ENCODE measurements around the gene ZBTB25. TPM values are rescaled to one million over a fixed set of nuclear protein-coding genes. Genes with fewer than 3 reads are reported as not detected.

Gene ZBTB25
- total and polyA plus RNA-seq, 3 donors from 2014 or later: 13.3 to 21.3 (median 20.6) TPM

DNA sequence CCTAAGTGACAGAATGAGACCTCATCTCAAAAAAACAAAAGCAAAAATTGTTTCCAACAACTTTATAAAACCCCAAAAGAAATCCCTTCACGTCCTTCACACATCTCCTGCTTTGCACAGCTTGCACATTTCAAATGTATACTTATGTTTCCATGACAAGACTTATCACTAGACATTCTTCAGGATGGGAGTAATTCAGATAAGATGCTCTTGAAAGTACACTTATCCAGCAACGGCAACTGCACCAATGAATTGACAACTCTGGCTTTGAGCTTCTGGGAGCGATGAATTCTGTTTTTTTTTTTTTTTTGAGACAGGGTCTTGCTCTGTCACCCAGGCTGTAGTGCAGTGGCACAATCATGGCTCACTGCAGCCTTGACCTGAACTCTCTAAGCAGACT lies 69.1 kb downstream of the ZBTB25 start:
- 54 to 67% methylated on average over 3 of the region's 3 CpGs for WGBS, 2 donors
- H3K9me3 ChIP-seq: no peaks in the 10 kb centered on the region
- no peak for TF ChIP-seq POLR2A (IDR thresholded peaks at IDR 0.05)
- TF ChIP-seq, protein P1, sequence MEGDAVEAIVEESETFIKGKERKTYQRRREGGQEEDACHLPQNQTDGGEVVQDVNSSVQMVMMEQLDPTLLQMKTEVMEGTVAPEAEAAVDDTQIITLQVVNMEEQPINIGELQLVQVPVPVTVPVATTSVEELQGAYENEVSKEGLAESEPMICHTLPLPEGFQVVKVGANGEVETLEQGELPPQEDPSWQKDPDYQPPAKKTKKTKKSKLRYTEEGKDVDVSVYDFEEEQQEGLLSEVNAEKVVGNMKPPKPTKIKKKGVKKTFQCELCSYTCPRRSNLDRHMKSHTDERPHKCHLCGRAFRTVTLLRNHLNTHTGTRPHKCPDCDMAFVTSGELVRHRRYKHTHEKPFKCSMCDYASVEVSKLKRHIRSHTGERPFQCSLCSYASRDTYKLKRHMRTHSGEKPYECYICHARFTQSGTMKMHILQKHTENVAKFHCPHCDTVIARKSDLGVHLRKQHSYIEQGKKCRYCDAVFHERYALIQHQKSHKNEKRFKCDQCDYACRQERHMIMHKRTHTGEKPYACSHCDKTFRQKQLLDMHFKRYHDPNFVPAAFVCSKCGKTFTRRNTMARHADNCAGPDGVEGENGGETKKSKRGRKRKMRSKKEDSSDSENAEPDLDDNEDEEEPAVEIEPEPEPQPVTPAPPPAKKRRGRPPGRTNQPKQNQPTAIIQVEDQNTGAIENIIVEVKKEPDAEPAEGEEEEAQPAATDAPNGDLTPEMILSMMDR (IDR thresholded peaks at IDR 0.05): no peak
- H3K36me3 ChIP-seq (ENCODE audit: low read depth, missing control alignments): no peaks in the 10 kb centered on the region
- intact Hi-C loops (cut with DNase I; ENCODE audit: low total_unique reads): no loop called here
- H3K4me3 ChIP-seq: no peak overlapping the region
- no peak for DNase-seq
- no peaks in the 10 kb centered on the region for H3K4me1 ChIP-seq
- H3K27me3 ChIP-seq: no peaks in the 10 kb centered on the region
- H3K27ac ChIP-seq: no peak overlapping the region

DNA sequence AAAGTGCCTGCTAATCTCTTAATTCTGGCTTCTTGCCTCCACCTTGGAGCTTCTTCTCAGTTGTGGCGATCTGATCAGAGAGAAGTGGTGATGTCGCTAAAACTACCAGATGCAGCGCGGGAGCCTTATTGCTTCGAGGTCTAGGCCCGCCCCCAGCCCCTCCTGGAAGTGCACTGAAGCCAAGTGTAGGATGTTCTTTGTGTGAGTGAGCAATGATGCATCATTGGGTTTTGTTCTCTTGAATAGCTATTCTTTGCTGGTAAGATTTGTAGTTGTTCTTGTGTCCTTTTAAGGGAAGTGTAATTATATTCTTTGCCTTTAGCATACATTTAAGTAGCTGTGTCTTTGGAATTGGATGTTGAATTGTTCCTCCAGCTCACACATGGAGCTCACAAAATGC lies 79.7 kb downstream of the ZBTB25 start:
- no peak for TF ChIP-seq POLR2A (IDR thresholded peaks at IDR 0.05)
- TF ChIP-seq, protein P1 (IDR thresholded peaks at IDR 0.05): no peak
- WGBS, 2 donors: 70 to 84% methylated on average over 6 of the region's 6 CpGs

DNA sequence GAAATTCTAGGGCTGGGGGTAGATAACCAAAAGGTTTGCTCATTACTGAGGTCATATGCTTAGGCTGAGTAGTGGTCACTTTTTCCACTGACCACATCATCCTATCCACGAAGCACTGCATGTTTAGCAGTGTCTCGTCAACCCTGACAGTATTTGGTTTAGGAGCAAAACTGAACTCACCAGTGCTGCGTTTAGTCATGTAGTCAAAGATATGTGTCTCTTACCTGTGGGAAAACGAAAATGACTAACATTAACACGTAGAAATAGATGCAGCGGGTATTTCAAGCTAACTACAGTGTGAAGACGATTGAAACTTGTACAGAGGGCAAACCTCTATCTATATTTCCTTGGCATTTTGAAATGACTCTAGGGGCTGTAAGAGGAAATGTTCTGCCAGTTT lies 80.9 kb downstream of the ZBTB25 start:
- H3K36me3 ChIP-seq (ENCODE audit: low read depth, missing control alignments): no peaks in the 10 kb centered on the region
- no peaks in the 10 kb centered on the region for H3K4me1 ChIP-seq
- no peak overlapping the region for H3K4me3 ChIP-seq
- no peak for DNase-seq
- TF ChIP-seq, protein P1 (IDR thresholded peaks at IDR 0.05): no peak
- TF ChIP-seq POLR2A (IDR thresholded peaks at IDR 0.05): no peak
- H3K27me3 ChIP-seq: no peaks in the 10 kb centered on the region
- H3K9me3 ChIP-seq: no peaks in the 10 kb centered on the region
- intact Hi-C loops (cut with DNase I; ENCODE audit: low total_unique reads): no loop called here
- 90 to 93% methylated on average over 7 of the region's 7 CpGs for WGBS, 2 donors
- no peak overlapping the region for H3K27ac ChIP-seq

More for the DNA sequence above, 79.7 kb downstream of the ZBTB25 start:
- no peak overlapping the region for H3K27ac ChIP-seq
- H3K4me3 ChIP-seq: no peak overlapping the region
- no peaks in the 10 kb centered on the region for H3K27me3 ChIP-seq
- no peaks in the 10 kb centered on the region for H3K36me3 ChIP-seq (ENCODE audit: low read depth, missing control alignments)
- H3K4me1 ChIP-seq: no peaks in the 10 kb centered on the region
- H3K9me3 ChIP-seq: no peaks in the 10 kb centered on the region
- DNase-seq: no peak
- intact Hi-C loops (cut with DNase I; ENCODE audit: low total_unique reads): no loop called here

DNA sequence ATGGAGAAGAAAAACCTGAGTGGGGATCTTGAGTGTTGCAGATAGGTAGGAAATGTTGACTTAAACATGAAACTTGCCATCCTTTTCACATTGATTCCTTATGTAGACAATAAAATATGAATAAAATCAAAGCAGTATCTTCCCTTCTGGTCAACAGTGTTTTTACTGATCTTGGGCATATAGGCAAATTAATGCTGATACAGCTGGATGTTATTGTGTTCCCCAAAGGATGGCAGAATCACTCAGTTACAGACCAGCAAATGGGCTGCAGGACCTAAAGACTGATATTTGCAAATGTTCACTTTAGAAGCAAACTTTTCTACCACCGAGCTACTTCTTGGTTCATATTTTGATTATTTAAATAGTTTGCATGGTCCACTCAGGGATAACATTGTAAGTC lies 81.6 kb downstream of the ZBTB25 start:
- 80 to 91% methylated on average over 1 of the region's 1 CpG for WGBS, 2 donors
- no peak overlapping the region for H3K4me3 ChIP-seq
- no peaks in the 10 kb centered on the region for H3K36me3 ChIP-seq (ENCODE audit: low read depth, missing control alignments)
- intact Hi-C loops (cut with DNase I; ENCODE audit: low total_unique reads): no loop called here
- H3K27ac ChIP-seq: no peak overlapping the region
- H3K9me3 ChIP-seq: no peaks in the 10 kb centered on the region
- H3K27me3 ChIP-seq: no peaks in the 10 kb centered on the region
- no peak for DNase-seq
- TF ChIP-seq POLR2A (IDR thresholded peaks at IDR 0.05): no peak
- TF ChIP-seq, protein P1 (IDR thresholded peaks at IDR 0.05): no peak
- H3K4me1 ChIP-seq: no peaks in the 10 kb centered on the region

DNA sequence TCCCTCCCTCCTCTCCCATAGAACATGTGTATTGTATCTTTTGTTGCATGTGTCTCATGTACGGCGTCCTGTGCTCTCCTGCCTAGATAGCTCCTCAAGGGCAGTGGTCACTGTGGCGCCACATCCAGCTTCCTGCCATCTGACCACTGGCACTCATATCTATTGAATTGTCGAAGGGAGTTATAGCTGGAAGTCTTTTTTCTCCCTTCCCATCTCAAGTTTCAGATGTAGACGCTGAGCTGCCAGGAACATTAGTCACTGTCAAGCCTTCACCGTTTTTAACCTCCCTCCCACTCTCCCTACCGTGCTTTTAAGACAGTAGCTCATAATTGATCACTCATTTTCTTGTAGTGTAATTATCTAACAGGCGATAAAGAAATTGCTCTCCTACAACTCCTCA lies 82.5 kb downstream of the ZBTB25 start:
- Histone ChIP-seq H3K27ac (no peak overlapping the region), H3K9me3 (no peaks in the 10 kb centered on the region), H3K36me3 (ENCODE audit: low read depth, missing control alignments) (no peaks in the 10 kb centered on the region), H3K27me3 (no peaks in the 10 kb centered on the region), H3K4me1 (no peaks in the 10 kb centered on the region), H3K4me3 (no peak overlapping the region)
- 55 to 62% methylated on average over 8 of the region's 8 CpGs for WGBS, 2 donors
- no peak for DNase-seq
- TF ChIP-seq, protein P1 (IDR thresholded peaks at IDR 0.05): no peak
- TF ChIP-seq POLR2A (IDR thresholded peaks at IDR 0.05): no peak
- intact Hi-C loops (cut with DNase I; ENCODE audit: low total_unique reads): no loop called here
